Mucosa of descending colon (tissue), 3 donors: Measurements from ENCODE around the gene CMTM8. TPM values are rescaled to one million over a fixed set of nuclear protein-coding genes. Genes with fewer than 3 reads are reported as not detected.

ENCODE experiments used
- ATAC-seq: fragments of 200-7000 bp; cut with Tn5 transposase; one replicate; pipeline ENCODE4 v1.9.1; 2020; ENCODE audit warnings: mild to moderate bottlenecking, moderate library complexity
- DNase-seq, 3 donors: peaks; one replicate each; pipeline ENCODE4 v3.0.0-alpha.2; 2020
- H3K36me3 ChIP-seq: fragments of 200-600 bp; one replicate; pipeline ENCODE4 v1.8.0; 2021; ENCODE audit warnings: low read depth, mild to moderate bottlenecking
- H3K4me1 ChIP-seq: fragments of 200-600 bp; one replicate; pipeline ENCODE4 v1.8.0; 2021; ENCODE audit warnings: low read depth, mild to moderate bottlenecking
- H3K4me3 ChIP-seq: fragments of 200-600 bp; one replicate; pipeline ENCODE4 v1.8.0; 2021; ENCODE audit warnings: mild to moderate bottlenecking
- H3K9me3 ChIP-seq: fragments of 200-600 bp; one replicate; pipeline ENCODE4 v1.8.0; 2021; ENCODE audit warnings: mild to moderate bottlenecking
- CTCF ChIP-seq: fragments of 200-600 bp; IDR thresholded peaks from one replicate; pipeline ENCODE4 v1.8.0; 2022; ENCODE audit warnings: antibody characterized with exemption, mild to moderate bottlenecking
- intact Hi-C, 2 donors: fragments of 100-400 bp; cut with DNase I in 1 of 2; cut with micrococcal nuclease in 1 of 2; formaldehyde crosslinking; loops; one replicate each; pipeline versions ENCODE4 v1.11.0 to v1.11.1; 2022; cut with DNase I, micrococcal nuclease
- total RNA-seq, 3 donors: library from RNA; stranded (reverse); fragmentation: NEBNext Ultra II Directional in 2 of 3; extraction: Animal tissue kit (Norgen Biotek cat#: 25700) in 2 of 3; gene quantifications; one replicate each; pipeline versions ENCODE4 v1.2.1 to v1.2.4, GENCODE V29; 2021 to 2023
- donor health status: DM: no; HTN: no; CAD: no; lungs with moderate emphysema.
- donor health status: DM: no; HTN: no; CAD: no.
- donor health status: DM: no; HTN: yes; CAD: no.

Gene CMTM8
- total RNA-seq, 3 donors from 2014 or later = 3.5 to 10.5 (median 8.4) TPM

- Histone ChIP-seq H3K4me3 (no peak overlapping the region), H3K4me1 (no peaks in the 10 kb centered on the region), H3K36me3 (no peaks in the 10 kb centered on the region), H3K9me3 (no peaks in the 10 kb centered on the region)
- ATAC-seq = no peak
- no peak for TF ChIP-seq CTCF
- intact Hi-C loops = no loop called here
- no peak for DNase-seq
Measured at GRCh38 chr3:32203854-32204253, 34.6 kb upstream of the CMTM8 start.

- no peak for TF ChIP-seq CTCF
- H3K36me3 ChIP-seq = no peaks in the 10 kb centered on the region
- H3K4me3 ChIP-seq = no peak overlapping the region
- no peaks in the 10 kb centered on the region for H3K4me1 ChIP-seq
- intact Hi-C loops = no loop called here
- H3K9me3 ChIP-seq = no peaks in the 10 kb centered on the region
- ATAC-seq (no peak), DNase-seq (no peak)
Measured at GRCh38 chr3:32208447-32208846, 30.0 kb upstream of the CMTM8 start.

- intact Hi-C loops = no loop called here
- no peak for ATAC-seq
- Histone ChIP-seq H3K9me3 (no peaks in the 10 kb centered on the region), H3K36me3 (no peaks in the 10 kb centered on the region), H3K4me3 (no peak overlapping the region), H3K4me1 (peaks cover 4% of the 10 kb centered on the region)
- no peak for DNase-seq
- TF ChIP-seq CTCF = no peak
Measured at GRCh38 chr3:32215185-32215584, 23.3 kb upstream of the CMTM8 start.

GRCh38 chr3:32216172-32216783 lies 22.2 kb upstream of the CMTM8 start:
- DNase-seq = peak in 2 of 3 donors; percentile 54 to 61
- intact Hi-C loops = no loop called here
- peak; percentile 97 for ATAC-seq
- no peak overlapping the region for H3K4me3 ChIP-seq
- no peaks in the 10 kb centered on the region for H3K9me3 ChIP-seq
- peaks cover 4% of the 10 kb centered on the region for H3K4me1 ChIP-seq
- no peaks in the 10 kb centered on the region for H3K36me3 ChIP-seq
- TF ChIP-seq CTCF = no peak

- intact Hi-C loops = no loop called here
- H3K4me1 ChIP-seq = peaks cover 4% of the 10 kb centered on the region
- DNase-seq (no peak), ATAC-seq (no peak)
- no peak for TF ChIP-seq CTCF
- no peaks in the 10 kb centered on the region for H3K9me3 ChIP-seq
- no peaks in the 10 kb centered on the region for H3K36me3 ChIP-seq
- no peak overlapping the region for H3K4me3 ChIP-seq
Measured at GRCh38 chr3:32217339-32217738, 21.1 kb upstream of the CMTM8 start.

GRCh38 chr3:32219537-32219936 lies 18.9 kb upstream of the CMTM8 start:
- intact Hi-C loops = no loop called here
- DNase-seq (no peak), ATAC-seq (no peak)
- no peaks in the 10 kb centered on the region for H3K36me3 ChIP-seq
- peaks cover 4% of the 10 kb centered on the region for H3K4me1 ChIP-seq
- no peak overlapping the region for H3K4me3 ChIP-seq
- H3K9me3 ChIP-seq = no peaks in the 10 kb centered on the region
- TF ChIP-seq CTCF = no peak
